Stimulated activated naive B cell treated with anti-CD40 and anti-IgM and Interleukin-4, amounts not matched to agents 10 μg/mL and 1 μg/mL and 100 μg/mL, for 72 hours (primary cell): ENCODE measurements around the gene SARNP.
"Not testable (repeated sequence)": the region's sequence is repeated elsewhere in the genome, so short reads cannot be mapped to it uniquely, and the experiment has no call there.

Source experiments
- ATAC-seq, 2 donors: fragments of 150-1000 bp; cut with Tn5 transposase; replicated peaks; 2 replicates each; pipeline ENCODE4 v1.10.0; 2021; ENCODE audit warnings: moderate library complexity in 1 of 2
- DNase-seq: peaks from one replicate; pipeline ENCODE4 v3.0.0; 2021
- H3K27ac Mint-ChIP-seq: one replicate; pipeline ENCODE4 v1.8.0; 2022; ENCODE audit warnings: mild to moderate bottlenecking, mixed read lengths
- H3K27me3 Mint-ChIP-seq, 2 donors: one replicate each; pipeline ENCODE4 v1.8.0; 2022; ENCODE audit warnings: mixed read lengths in 2 of 2
- H3K36me3 Mint-ChIP-seq, 2 donors: one replicate each; pipeline ENCODE4 v1.8.0; 2022; ENCODE audit warnings: mixed read lengths in 2 of 2, mild to moderate bottlenecking in 1 of 2
- H3K4me1 Mint-ChIP-seq, 2 donors: one replicate each; pipeline ENCODE4 v1.8.0; 2022; ENCODE audit warnings: mixed read lengths in 2 of 2, mild to moderate bottlenecking in 1 of 2
- H3K4me3 Mint-ChIP-seq, 2 donors: one replicate each; pipeline ENCODE4 v1.8.0; 2022; ENCODE audit warnings: mild to moderate bottlenecking in 2 of 2, mixed read lengths in 2 of 2, moderate library complexity in 1 of 2
- H3K9me3 Mint-ChIP-seq, 2 donors: one replicate each; pipeline ENCODE4 v1.8.0; 2022; ENCODE audit warnings: mixed read lengths in 2 of 2, mild to moderate bottlenecking in 1 of 2

Gene SARNP

GRCh38 chr12:55797550-55797949 is 20.0 kb downstream of the SARNP start:
- peaks cover 28 to 38% of the 10 kb centered on the region in 2 donors for H3K36me3 Mint-ChIP-seq
- DNase-seq (no peak), ATAC-seq (no peak)
- no peak overlapping the region for H3K27ac Mint-ChIP-seq
- no peak overlapping the region for H3K4me3 Mint-ChIP-seq
- H3K27me3 Mint-ChIP-seq, result no peaks in the 10 kb centered on the region
- H3K4me1 Mint-ChIP-seq, result peaks cover 11 to 17% of the 10 kb centered on the region in 2 donors
- H3K9me3 Mint-ChIP-seq, result no peaks in the 10 kb centered on the region

GRCh38 chr12:55797068-55797467 is 20.5 kb downstream of the SARNP start:
- Mint-ChIP-seq H3K27ac (no peak overlapping the region), H3K9me3 (no peaks in the 10 kb centered on the region), H3K4me1 (peaks cover 11 to 17% of the 10 kb centered on the region in 2 donors), H3K36me3 (peaks cover 28 to 39% of the 10 kb centered on the region in 2 donors), H3K27me3 (no peaks in the 10 kb centered on the region), H3K4me3 (no peak overlapping the region)
- DNase-seq, result no peak
- no peak for ATAC-seq

- ATAC-seq, result no peak
- no peak overlapping the region for H3K27ac Mint-ChIP-seq
- peaks cover 11 to 17% of the 10 kb centered on the region in 2 donors for H3K4me1 Mint-ChIP-seq
- H3K27me3 Mint-ChIP-seq, result no peaks in the 10 kb centered on the region
- H3K36me3 Mint-ChIP-seq, result peaks cover 25 to 43% of the 10 kb centered on the region in 2 donors
- no peak for DNase-seq
- no peak overlapping the region for H3K4me3 Mint-ChIP-seq
- H3K9me3 Mint-ChIP-seq, result no peaks in the 10 kb centered on the region
Measured at GRCh38 chr12:55795950-55796349, 21.6 kb downstream of the SARNP start.

DNA sequence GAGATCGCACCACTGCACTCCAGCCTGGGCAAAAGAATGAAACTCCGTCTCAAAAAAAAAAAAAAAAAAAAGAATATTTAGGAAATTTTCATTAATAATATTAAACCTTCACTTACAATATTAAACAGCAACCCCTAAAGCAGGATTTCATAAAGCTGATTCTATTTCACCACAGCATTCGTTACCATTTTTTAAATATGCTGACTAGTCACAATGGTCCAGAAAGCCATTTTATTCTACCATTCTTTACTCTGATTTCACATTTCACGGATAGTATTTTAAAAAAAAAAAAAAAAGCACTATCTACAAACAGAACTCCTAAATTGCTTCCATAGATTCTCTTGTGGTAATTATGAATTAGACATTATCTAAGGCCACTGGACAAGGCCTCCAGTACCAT is 27.6 kb downstream of the SARNP start:
- Mint-ChIP-seq H3K4me1 (no peaks in the 10 kb centered on the region), H3K27me3 (no peaks in the 10 kb centered on the region), H3K27ac (no peak overlapping the region), H3K36me3 (peaks cover 25 to 49% of the 10 kb centered on the region in 2 donors), H3K4me3 (no peak overlapping the region), H3K9me3 (no peaks in the 10 kb centered on the region)
- no peak for ATAC-seq
- DNase-seq, result no peak

GRCh38 chr12:55789171-55789570 is 28.4 kb downstream of the SARNP start:
- DNase-seq (no peak), ATAC-seq (no peak)
- Mint-ChIP-seq H3K27ac (no peak overlapping the region), H3K4me3 (no peak overlapping the region), H3K36me3 (peaks cover 22 to 44% of the 10 kb centered on the region in 2 donors), H3K9me3 (no peaks in the 10 kb centered on the region), H3K27me3 (no peaks in the 10 kb centered on the region), H3K4me1 (no peaks in the 10 kb centered on the region)

DNA sequence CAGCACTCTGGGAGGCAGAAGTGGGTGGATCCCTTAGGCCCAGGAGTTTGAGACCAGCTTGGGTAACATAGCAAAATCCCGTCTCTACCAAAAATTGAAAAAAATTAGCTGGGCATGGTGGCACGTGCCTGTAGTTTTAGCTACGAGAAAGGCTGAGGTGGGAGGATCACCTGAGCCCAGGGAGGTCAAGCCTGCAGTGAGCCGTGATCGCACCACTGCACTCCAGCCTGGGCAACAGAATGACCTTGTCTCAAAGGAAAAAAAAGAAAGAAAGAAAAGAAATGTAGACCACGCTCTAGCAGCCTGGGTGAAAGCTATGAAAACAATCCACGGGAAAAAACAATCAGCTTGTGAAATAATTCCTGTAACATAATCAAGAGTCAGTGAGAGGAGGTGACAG is 29.0 kb downstream of the SARNP start:
- H3K36me3 Mint-ChIP-seq, result peaks cover 25 to 48% of the 10 kb centered on the region in 2 donors
- H3K27ac Mint-ChIP-seq, result no peak overlapping the region
- no peak for ATAC-seq

DNA sequence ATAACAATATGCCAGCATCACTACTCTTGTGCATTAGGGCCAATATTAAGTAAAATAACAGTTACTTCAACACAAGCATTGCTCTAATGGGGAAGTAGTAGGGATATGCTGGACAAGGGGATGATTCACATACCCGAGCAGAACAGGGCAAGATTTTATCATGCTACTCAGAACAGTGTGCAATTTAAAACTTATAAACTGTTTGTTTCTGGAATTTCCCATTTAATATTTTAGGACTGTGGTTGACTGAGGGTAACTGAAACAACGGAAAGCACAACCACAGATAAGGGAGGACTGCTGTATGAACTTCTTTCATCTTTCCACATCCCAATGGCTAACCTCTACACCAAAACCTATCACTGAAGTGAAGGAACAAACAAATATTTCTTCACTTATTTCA is 36.8 kb downstream of the SARNP start:
- no peak for ATAC-seq

More for the DNA sequence above, 29.0 kb downstream of the SARNP start:
- Mint-ChIP-seq H3K9me3 (no peaks in the 10 kb centered on the region), H3K4me1 (no peaks in the 10 kb centered on the region), H3K4me3 (no peak overlapping the region), H3K27me3 (no peaks in the 10 kb centered on the region)
- no peak for DNase-seq

GRCh38 chr12:55777856-55778255 is 39.7 kb downstream of the SARNP start:
- Mint-ChIP-seq H3K27ac (no peak overlapping the region), H3K36me3 (peaks cover 29% of the 10 kb centered on the region in 2 donors), H3K4me3 (no peak overlapping the region)

More for the DNA sequence above, 36.8 kb downstream of the SARNP start:
- Mint-ChIP-seq H3K4me1 (peaks cover 0 to 10% of the 10 kb centered on the region in 2 donors), H3K4me3 (no peak overlapping the region), H3K27ac (no peak overlapping the region), H3K9me3 (no peaks in the 10 kb centered on the region), H3K36me3 (peaks cover 25 to 30% of the 10 kb centered on the region in 2 donors), H3K27me3 (no peaks in the 10 kb centered on the region)
- DNase-seq, result no peak

GRCh38 chr12:55771736-55772135 is 45.8 kb downstream of the SARNP start:
- peaks cover 33 to 37% of the 10 kb centered on the region in 2 donors for H3K36me3 Mint-ChIP-seq
- peaks cover 0 to 4% of the 10 kb centered on the region in 2 donors for H3K4me1 Mint-ChIP-seq
- no peak overlapping the region for H3K27ac Mint-ChIP-seq
- DNase-seq (no peak), ATAC-seq (no peak)
- H3K27me3 Mint-ChIP-seq, result no peaks in the 10 kb centered on the region
- H3K9me3 Mint-ChIP-seq, result no peaks in the 10 kb centered on the region
- H3K4me3 Mint-ChIP-seq, result no peak overlapping the region

More at GRCh38 chr12:55777856-55778255, 39.7 kb downstream of the SARNP start:
- no peaks in the 10 kb centered on the region for H3K9me3 Mint-ChIP-seq
- peaks cover 0 to 10% of the 10 kb centered on the region in 2 donors for H3K4me1 Mint-ChIP-seq
- DNase-seq, result no peak
- no peak for ATAC-seq
- H3K27me3 Mint-ChIP-seq, result no peaks in the 10 kb centered on the region

DNA sequence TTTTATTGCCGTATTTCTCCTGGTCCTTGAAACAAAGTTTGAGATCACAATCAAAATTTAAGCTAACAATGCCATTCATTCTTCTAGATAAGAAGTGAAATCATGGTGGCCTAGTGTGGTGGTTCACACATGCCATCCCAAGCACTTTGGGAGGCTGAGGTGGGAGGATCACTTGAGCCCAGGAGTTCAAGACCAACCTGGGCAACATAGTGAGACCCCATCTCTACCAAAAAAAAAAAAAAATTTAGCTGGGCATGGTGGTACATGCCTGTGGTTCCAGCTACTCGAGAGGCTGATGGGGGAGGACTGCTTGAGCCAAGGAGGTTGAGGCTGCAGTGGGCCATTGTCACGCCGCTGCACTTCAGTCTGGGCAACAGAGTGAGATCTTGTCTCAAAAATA is 50.4 kb downstream of the SARNP start:
- DNase-seq (no peak), ATAC-seq (no peak)
- Mint-ChIP-seq H3K4me3 (no peak overlapping the region), H3K4me1 (peaks cover 0 to 6% of the 10 kb centered on the region in 2 donors), H3K27ac (no peak overlapping the region), H3K27me3 (no peaks in the 10 kb centered on the region), H3K36me3 (peaks cover 25 to 30% of the 10 kb centered on the region in 2 donors), H3K9me3 (no peaks in the 10 kb centered on the region)

- Mint-ChIP-seq H3K4me1 (peaks cover 0 to 6% of the 10 kb centered on the region in 2 donors), H3K36me3 (peaks cover 16 to 26% of the 10 kb centered on the region in 2 donors), H3K27me3 (no peaks in the 10 kb centered on the region), H3K9me3 (no peaks in the 10 kb centered on the region), H3K4me3 (no peak overlapping the region), H3K27ac (peak overlapping the region; percentile 56)
- no peak for ATAC-seq
- DNase-seq, result no peak
Measured at GRCh38 chr12:55765736-55766290, 51.7 kb downstream of the SARNP start.

DNA sequence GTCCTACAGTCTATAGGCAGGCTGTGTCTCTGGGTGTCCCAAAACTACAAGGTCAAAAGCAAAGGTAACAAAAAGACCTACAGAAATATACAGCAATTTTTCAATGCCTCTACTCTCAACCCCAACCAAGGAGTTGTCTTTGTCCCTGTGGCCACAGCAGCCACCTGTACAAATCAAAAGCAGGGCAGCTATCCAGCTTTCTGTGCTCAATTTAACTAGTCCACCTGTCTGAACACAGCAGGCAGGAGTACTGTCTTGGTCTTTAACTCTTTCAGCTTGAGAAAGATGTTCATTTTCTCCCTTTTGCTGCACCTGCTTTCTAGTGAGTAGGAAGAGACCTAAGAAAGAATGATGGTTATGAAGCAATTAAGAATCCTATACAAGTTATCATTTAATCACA is 54.9 kb downstream of the SARNP start:
- DNase-seq, result no peak
- no peaks in the 10 kb centered on the region for H3K9me3 Mint-ChIP-seq
- ATAC-seq, result no peak
- H3K4me1 Mint-ChIP-seq, result peaks cover 0 to 3% of the 10 kb centered on the region in 2 donors
- H3K27me3 Mint-ChIP-seq, result no peaks in the 10 kb centered on the region
- H3K27ac Mint-ChIP-seq, result no peak overlapping the region
- H3K4me3 Mint-ChIP-seq, result no peak overlapping the region
- H3K36me3 Mint-ChIP-seq, result peaks cover 31 to 33% of the 10 kb centered on the region in 2 donors

GRCh38 chr12:55760663-55761062 is 56.9 kb downstream of the SARNP start:
- Mint-ChIP-seq H3K27ac (no peak overlapping the region), H3K27me3 (no peaks in the 10 kb centered on the region), H3K4me1 (peaks cover 0 to 1% of the 10 kb centered on the region in 2 donors), H3K4me3 (no peak overlapping the region), H3K36me3 (peaks cover 32 to 36% of the 10 kb centered on the region in 2 donors), H3K9me3 (no peaks in the 10 kb centered on the region)
- ATAC-seq (no peak), DNase-seq (no peak)

- not testable (repeated sequence) for H3K4me1 Mint-ChIP-seq, DNase-seq, H3K27ac Mint-ChIP-seq, H3K4me3 Mint-ChIP-seq, ATAC-seq, H3K9me3 Mint-ChIP-seq, H3K27me3 Mint-ChIP-seq
- H3K36me3 Mint-ChIP-seq, result peaks cover 39 to 48% of the 10 kb centered on the region in 2 donors
Measured at GRCh38 chr12:55758575-55758974, 58.9 kb downstream of the SARNP start.

DNA sequence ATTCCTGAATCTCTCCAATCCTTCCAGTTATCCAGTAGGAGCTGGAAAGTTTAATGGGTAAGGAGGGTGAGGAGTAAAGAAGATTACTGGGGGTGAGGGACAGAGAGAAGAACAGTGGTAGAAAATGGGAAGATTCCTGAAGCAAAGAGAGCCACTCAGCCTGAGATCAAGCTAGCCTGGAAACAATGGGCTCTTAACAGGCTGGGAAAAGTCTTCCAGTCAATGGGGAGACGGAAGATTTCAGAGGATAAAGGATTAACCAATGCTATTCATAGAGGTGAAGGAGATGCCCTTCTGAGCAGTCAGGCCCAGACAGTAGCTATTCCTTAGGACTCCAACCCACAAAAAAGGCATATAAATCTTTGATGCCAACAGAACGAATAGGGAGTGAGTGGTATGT is 59.8 kb downstream of the SARNP start:
- ATAC-seq, result no peak
- no peak overlapping the region for H3K4me3 Mint-ChIP-seq
- H3K36me3 Mint-ChIP-seq, result peaks cover 39 to 54% of the 10 kb centered on the region in 2 donors
- H3K9me3 Mint-ChIP-seq, result no peaks in the 10 kb centered on the region
- peaks cover 0 to 1% of the 10 kb centered on the region in 2 donors for H3K4me1 Mint-ChIP-seq
- no peak for DNase-seq
- H3K27ac Mint-ChIP-seq, result peak overlapping the region; percentile 68
- no peaks in the 10 kb centered on the region for H3K27me3 Mint-ChIP-seq
